Measurements from ENCODE around the gene SNW1. TPM values are rescaled to one million over a fixed set of nuclear protein-coding genes. Genes with fewer than 3 reads are reported as not detected.
"Not testable (repeated sequence)": the region's sequence is repeated elsewhere in the genome, so short reads cannot be mapped to it uniquely, and the experiment has no call there.

The SNW1 gene
- total RNA-seq, 1 experiment from 2014 or later, result 67.5 TPM

GRCh38 chr14:77794357-77794756 lies 33.4 kb upstream of the SNW1 start:
- ChIA-PET CTCF (no interaction called here), POLR2A (ENCODE audit: unreplicated experiment) (no interaction called here)
- no peak overlapping the region for H2AFZ ChIP-seq (ENCODE audit: low read length)
- H3K27ac ChIP-seq (ENCODE audit: low read length), result no peak overlapping the region
- no peaks in the 10 kb centered on the region for H3K36me3 ChIP-seq (ENCODE audit: low read depth, low read length)
- DNase-seq, result no peak
- no TSS peak for BruUV-seq (replicated peaks)
- no peaks in the 10 kb centered on the region for H3K27me3 ChIP-seq (ENCODE audit: low read length)
- no peaks in the 10 kb centered on the region for H3K9me3 ChIP-seq (ENCODE audit: low read length)
- no peaks in the 10 kb centered on the region for H4K20me1 ChIP-seq (ENCODE audit: low read length)
- TF ChIP-seq EZH2 (IDR thresholded peaks at IDR 0.05; ENCODE audit: low read length, unreplicated experiment) (no peak), EZH2phosphoT487 (IDR thresholded peaks at IDR 0.05; ENCODE audit: borderline replicate concordance, low read length) (no peak)
- TF ChIP-seq, protein P1, sequence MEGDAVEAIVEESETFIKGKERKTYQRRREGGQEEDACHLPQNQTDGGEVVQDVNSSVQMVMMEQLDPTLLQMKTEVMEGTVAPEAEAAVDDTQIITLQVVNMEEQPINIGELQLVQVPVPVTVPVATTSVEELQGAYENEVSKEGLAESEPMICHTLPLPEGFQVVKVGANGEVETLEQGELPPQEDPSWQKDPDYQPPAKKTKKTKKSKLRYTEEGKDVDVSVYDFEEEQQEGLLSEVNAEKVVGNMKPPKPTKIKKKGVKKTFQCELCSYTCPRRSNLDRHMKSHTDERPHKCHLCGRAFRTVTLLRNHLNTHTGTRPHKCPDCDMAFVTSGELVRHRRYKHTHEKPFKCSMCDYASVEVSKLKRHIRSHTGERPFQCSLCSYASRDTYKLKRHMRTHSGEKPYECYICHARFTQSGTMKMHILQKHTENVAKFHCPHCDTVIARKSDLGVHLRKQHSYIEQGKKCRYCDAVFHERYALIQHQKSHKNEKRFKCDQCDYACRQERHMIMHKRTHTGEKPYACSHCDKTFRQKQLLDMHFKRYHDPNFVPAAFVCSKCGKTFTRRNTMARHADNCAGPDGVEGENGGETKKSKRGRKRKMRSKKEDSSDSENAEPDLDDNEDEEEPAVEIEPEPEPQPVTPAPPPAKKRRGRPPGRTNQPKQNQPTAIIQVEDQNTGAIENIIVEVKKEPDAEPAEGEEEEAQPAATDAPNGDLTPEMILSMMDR (conservative IDR thresholded peaks at IDR 0.05; ENCODE audit: low read depth, low read length), result no peak
- intact Hi-C loops (cut with micrococcal nuclease), result no loop called here
- no peaks in the 10 kb centered on the region for H3K79me2 ChIP-seq (ENCODE audit: low read length)
- ATAC-seq, result no peak
- no peak overlapping the region for H3K4me2 ChIP-seq (ENCODE audit: low read length)
- no peak overlapping the region for H3K4me3 ChIP-seq (ENCODE audit: low read length)
- H3K9me2 ChIP-seq (replicated peaks; ENCODE audit: low read length), result no peaks in the 10 kb centered on the region
- no peak overlapping the region for H3K9ac ChIP-seq (ENCODE audit: low read length)
- no peaks in the 10 kb centered on the region for H3F3A ChIP-seq (ENCODE audit: low read length, unreplicated experiment)
- H3K4me1 ChIP-seq (ENCODE audit: insufficient read depth, low read length), result peaks cover 12% of the 10 kb centered on the region

GRCh38 chr14:77793255-77793654 lies 32.3 kb upstream of the SNW1 start:
- DNase-seq; H3K4me2 ChIP-seq (ENCODE audit: low read length); H3K27ac ChIP-seq (ENCODE audit: low read length); H3K79me2 ChIP-seq (ENCODE audit: low read length); H4K20me1 ChIP-seq (ENCODE audit: low read length); H3F3A ChIP-seq (ENCODE audit: low read length, unreplicated experiment); ATAC-seq; BruUV-seq (replicated peaks); POLR2A ChIA-PET (ENCODE audit: unreplicated experiment); CTCF ChIA-PET; H3K4me3 ChIP-seq (ENCODE audit: low read length); intact Hi-C loops (cut with micrococcal nuclease); H3K9me2 ChIP-seq (replicated peaks; ENCODE audit: low read length); H3K9ac ChIP-seq (ENCODE audit: low read length); H2AFZ ChIP-seq (ENCODE audit: low read length); H3K27me3 ChIP-seq (ENCODE audit: low read length); H3K9me3 ChIP-seq (ENCODE audit: low read length); H3K36me3 ChIP-seq (ENCODE audit: low read depth, low read length): not testable (repeated sequence)
- H3K4me1 ChIP-seq (ENCODE audit: insufficient read depth, low read length), result peaks cover 12% of the 10 kb centered on the region

- H3F3A ChIP-seq (ENCODE audit: low read length, unreplicated experiment), result no peaks in the 10 kb centered on the region
- H3K4me2 ChIP-seq (ENCODE audit: low read length), result 0 out of 2 replicates have a peak overlapping the region, but pooled peaks have one; percentile 19
- H3K9ac ChIP-seq (ENCODE audit: low read length), result no peak overlapping the region
- TF ChIP-seq EZH2phosphoT487 (IDR thresholded peaks at IDR 0.05; ENCODE audit: borderline replicate concordance, low read length) (no peak), EZH2 (IDR thresholded peaks at IDR 0.05; ENCODE audit: low read length, unreplicated experiment) (no peak)
- TF ChIP-seq, protein P1 (conservative IDR thresholded peaks at IDR 0.05; ENCODE audit: low read depth, low read length), result no peak
- POLR2A ChIA-PET (ENCODE audit: unreplicated experiment), result no interaction called here
- H3K4me3 ChIP-seq (ENCODE audit: low read length), result no peak overlapping the region
- H4K20me1 ChIP-seq (ENCODE audit: low read length), result no peaks in the 10 kb centered on the region
- H3K27me3 ChIP-seq (ENCODE audit: low read length), result no peaks in the 10 kb centered on the region
- peak; percentile 29; the same call in 1 of the 2 replicates for ATAC-seq
- H2AFZ ChIP-seq (ENCODE audit: low read length), result peak overlapping the region; percentile 26; the same call in 1 of the 2 replicates
- CTCF ChIA-PET, result interaction anchor here (0.6 kb wide), 1 partner anchor 11 kb away, joined by 7 read pairs; no protein-coding TSS in a partner anchor
- no peaks in the 10 kb centered on the region for H3K36me3 ChIP-seq (ENCODE audit: low read depth, low read length)
- no peaks in the 10 kb centered on the region for H3K9me3 ChIP-seq (ENCODE audit: low read length)
- no peak overlapping the region for H3K27ac ChIP-seq (ENCODE audit: low read length)
- intact Hi-C loops (cut with micrococcal nuclease), result no loop called here
- H3K9me2 ChIP-seq (replicated peaks; ENCODE audit: low read length), result no peaks in the 10 kb centered on the region
- no TSS peak for BruUV-seq (replicated peaks)
- H3K4me1 ChIP-seq (ENCODE audit: insufficient read depth, low read length), result peaks cover 12% of the 10 kb centered on the region
- no peaks in the 10 kb centered on the region for H3K79me2 ChIP-seq (ENCODE audit: low read length)
- DNase-seq, result peak; percentile 56
Measured at GRCh38 chr14:77791225-77791600, 30.3 kb upstream of the SNW1 start.
